ENCODE measurements around the gene KITLG. TPM values are rescaled to one million over a fixed set of nuclear protein-coding genes. Genes with fewer than 3 reads are reported as not detected.

The KITLG gene
- total RNA-seq, 2 donors from 2014 or later = 32.8 to 37.1 TPM

DNA sequence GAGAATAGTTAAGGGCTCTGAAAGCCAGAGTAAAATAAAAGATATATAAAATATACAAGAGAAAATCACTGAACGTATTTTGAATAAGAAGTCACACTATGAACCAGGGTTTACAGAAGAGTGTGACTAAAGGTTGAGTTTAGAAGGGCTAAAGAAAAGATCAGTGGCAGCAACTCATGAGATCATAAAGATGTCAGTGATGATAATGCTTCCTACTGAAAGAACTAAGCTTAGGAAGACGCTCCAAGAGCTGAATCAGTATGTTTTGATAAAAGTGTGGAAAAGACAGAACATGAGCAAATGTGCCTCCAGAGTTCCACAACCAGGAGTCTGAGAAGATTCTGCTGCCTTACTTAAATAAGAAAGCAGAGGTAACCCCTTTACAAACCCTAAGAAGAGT, 74.6 kb downstream of the KITLG start:
- no peak for DNase-seq
- Histone ChIP-seq H3K4me3 (no peak overlapping the region), H3K27me3 (no peaks in the 10 kb centered on the region), H3K27ac (no peak overlapping the region), H3K4me1 (no peaks in the 10 kb centered on the region), H3K9ac (ENCODE audit: low read depth in 2 of 2, low read length in 2 of 2) (no peak overlapping the region), H3K9me3 (no peaks in the 10 kb centered on the region), H3K36me3 (no peaks in the 10 kb centered on the region)
- TF ChIP-seq, protein P1, sequence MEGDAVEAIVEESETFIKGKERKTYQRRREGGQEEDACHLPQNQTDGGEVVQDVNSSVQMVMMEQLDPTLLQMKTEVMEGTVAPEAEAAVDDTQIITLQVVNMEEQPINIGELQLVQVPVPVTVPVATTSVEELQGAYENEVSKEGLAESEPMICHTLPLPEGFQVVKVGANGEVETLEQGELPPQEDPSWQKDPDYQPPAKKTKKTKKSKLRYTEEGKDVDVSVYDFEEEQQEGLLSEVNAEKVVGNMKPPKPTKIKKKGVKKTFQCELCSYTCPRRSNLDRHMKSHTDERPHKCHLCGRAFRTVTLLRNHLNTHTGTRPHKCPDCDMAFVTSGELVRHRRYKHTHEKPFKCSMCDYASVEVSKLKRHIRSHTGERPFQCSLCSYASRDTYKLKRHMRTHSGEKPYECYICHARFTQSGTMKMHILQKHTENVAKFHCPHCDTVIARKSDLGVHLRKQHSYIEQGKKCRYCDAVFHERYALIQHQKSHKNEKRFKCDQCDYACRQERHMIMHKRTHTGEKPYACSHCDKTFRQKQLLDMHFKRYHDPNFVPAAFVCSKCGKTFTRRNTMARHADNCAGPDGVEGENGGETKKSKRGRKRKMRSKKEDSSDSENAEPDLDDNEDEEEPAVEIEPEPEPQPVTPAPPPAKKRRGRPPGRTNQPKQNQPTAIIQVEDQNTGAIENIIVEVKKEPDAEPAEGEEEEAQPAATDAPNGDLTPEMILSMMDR (IDR thresholded peaks at IDR 0.05) = no peak
- intact Hi-C loops (cut with DNase I) = no loop called here

DNA sequence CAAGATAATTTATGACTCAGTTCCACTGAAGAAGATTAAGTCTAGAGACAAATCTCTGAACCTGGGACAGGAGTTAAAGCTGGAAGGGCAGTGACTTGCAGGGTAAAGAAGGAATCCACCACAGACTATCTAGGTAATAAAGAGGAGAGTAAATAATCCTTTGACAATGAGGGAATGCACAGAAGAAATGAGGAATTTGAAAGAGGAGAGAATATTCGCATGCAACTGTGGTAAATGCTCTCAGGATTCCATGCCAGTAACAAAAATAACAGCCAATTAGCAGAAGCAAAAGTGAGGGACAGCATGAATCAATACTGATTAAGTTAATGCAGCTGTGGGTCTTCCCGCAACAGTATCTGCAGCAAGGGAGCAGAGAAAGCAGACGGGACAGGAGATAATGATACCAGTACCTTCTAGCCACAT, 77.0 kb downstream of the KITLG start:
- Histone ChIP-seq H3K9me3 (no peaks in the 10 kb centered on the region), H3K36me3 (no peaks in the 10 kb centered on the region), H3K4me1 (no peaks in the 10 kb centered on the region), H3K27me3 (no peaks in the 10 kb centered on the region), H3K4me3 (no peak overlapping the region), H3K9ac (ENCODE audit: low read depth in 2 of 2, low read length in 2 of 2) (no peak overlapping the region), H3K27ac (no peak overlapping the region)
- intact Hi-C loops (cut with DNase I) = no loop called here
- DNase-seq = no peak
- TF ChIP-seq, protein P1 (IDR thresholded peaks at IDR 0.05) = no peak

DNA sequence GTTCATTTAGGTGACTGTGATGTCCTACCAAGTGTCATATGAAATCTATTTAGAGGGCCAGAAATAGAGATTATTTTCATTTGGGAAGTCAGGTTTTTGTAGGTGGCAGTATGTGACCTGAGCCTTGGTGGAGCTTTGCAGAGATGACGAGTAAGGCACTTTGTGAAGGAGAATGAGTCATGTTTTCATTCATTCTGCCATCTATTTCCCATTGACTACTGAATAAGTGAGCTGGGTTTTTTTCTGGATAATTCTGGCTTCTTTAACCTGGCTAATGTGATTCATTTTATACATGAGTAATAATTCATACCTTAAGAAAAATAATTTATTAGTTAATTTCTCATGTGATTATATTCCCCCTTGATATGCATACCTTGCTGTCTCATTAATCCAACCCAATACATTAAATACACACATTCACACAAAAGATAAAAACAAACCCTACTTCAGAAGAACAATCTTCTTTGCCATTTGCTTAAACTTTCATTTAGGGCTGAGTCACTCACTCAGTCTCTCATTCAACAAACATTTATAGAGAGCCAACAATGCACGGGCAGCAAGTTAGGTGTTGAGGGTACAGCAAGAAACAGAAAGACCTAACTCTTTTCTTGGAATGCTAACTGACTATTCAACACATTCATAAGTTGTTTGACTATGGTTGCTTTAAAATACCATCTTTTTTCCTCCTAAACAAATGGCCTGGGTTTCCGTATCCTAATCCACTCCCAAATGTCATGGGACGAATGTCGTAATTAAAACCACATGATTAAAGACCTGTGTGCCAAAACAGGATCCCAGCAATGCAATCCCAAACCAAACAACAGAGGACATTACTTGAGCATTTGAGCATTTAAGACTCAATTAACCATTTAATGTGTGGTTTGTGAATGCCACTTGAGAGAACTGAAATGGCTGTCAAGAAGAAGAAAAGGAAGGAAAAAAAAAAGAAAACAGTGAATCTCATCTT, 78.0 kb downstream of the KITLG start:
- Histone ChIP-seq H3K27ac (no peak overlapping the region), H3K27me3 (no peaks in the 10 kb centered on the region), H3K36me3 (no peaks in the 10 kb centered on the region), H3K4me3 (no peak overlapping the region), H3K9me3 (no peaks in the 10 kb centered on the region), H3K9ac (ENCODE audit: low read depth in 2 of 2, low read length in 2 of 2) (no peak overlapping the region), H3K4me1 (no peaks in the 10 kb centered on the region)
- TF ChIP-seq, protein P1 (IDR thresholded peaks at IDR 0.05) = no peak
- intact Hi-C loops (cut with DNase I) = no loop called here
- no peak for DNase-seq

DNA sequence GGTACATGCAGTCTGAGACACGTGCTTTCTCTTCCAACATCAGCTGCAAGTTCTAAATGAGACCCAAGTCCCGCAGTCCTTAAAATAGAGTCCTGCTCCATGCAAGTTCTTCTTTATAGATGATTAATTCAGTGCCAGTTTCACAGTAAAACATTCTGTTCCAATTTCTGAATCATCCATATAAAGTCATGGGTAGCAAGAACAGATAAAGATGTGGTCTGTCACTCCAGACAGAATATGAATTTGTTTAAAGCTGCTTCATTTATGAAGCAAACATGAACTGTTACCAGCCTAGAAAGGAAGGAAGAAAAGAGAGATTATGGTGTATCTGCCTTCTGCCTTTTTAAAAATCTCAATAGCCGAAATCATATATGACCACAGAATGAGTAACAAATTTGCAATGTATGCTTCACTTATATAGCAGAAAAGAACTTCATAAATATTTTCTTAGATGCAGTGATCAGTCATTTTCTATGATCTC, 83.3 kb downstream of the KITLG start:
- Histone ChIP-seq H3K9ac (ENCODE audit: low read depth in 2 of 2, low read length in 2 of 2) (no peak overlapping the region), H3K27ac (no peak overlapping the region), H3K36me3 (no peaks in the 10 kb centered on the region), H3K4me1 (no peaks in the 10 kb centered on the region), H3K27me3 (no peaks in the 10 kb centered on the region), H3K4me3 (no peak overlapping the region), H3K9me3 (no peaks in the 10 kb centered on the region)
- DNase-seq = no peak
- intact Hi-C loops (cut with DNase I) = no loop called here
- TF ChIP-seq, protein P1 (IDR thresholded peaks at IDR 0.05) = no peak

DNA sequence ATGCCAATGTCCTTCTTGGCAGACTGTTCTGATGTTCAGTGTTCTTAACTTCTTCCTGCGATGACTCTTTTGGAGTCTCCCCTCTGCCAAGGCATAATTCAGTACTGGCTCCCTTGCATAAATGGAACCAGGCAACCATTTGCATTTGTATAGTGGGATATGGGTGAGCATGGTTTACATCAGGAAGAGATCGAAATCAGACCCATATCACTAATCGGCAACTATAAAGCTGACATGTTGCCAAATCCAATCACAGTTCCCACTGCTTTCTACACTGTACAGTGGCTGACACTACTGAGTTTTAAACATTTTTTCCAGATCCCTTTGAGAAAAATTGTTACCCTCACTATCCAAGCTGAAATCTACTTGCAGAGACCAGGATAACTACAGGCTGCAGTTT, 83.8 kb downstream of the KITLG start:
- no peaks in the 10 kb centered on the region for H3K9me3 ChIP-seq
- H3K36me3 ChIP-seq = no peaks in the 10 kb centered on the region
- H3K27ac ChIP-seq = no peak overlapping the region
- no peaks in the 10 kb centered on the region for H3K27me3 ChIP-seq
- intact Hi-C loops (cut with DNase I) = no loop called here
- no peak overlapping the region for H3K4me3 ChIP-seq
- TF ChIP-seq, protein P1 (IDR thresholded peaks at IDR 0.05) = no peak
- no peaks in the 10 kb centered on the region for H3K4me1 ChIP-seq
- no peak for DNase-seq
- no peak overlapping the region for H3K9ac ChIP-seq (ENCODE audit: low read depth in 2 of 2, low read length in 2 of 2)
